Breast epithelium (tissue), 4 donors: ENCODE results near the gene ITGAL. TPM values are rescaled to one million over a fixed set of nuclear protein-coding genes. Genes with fewer than 3 reads are reported as not detected.
"Not testable (repeated sequence)": the region's sequence is repeated elsewhere in the genome, so short reads cannot be mapped to it uniquely, and the experiment has no call there.

Source experiments
- DNase-seq, 2 donors: peaks; one replicate each; pipeline ENCODE4 v3.0.0-alpha.2; 2019; ENCODE audit warnings: low spot score in 2 of 2
- H3K27ac ChIP-seq, 2 donors: fragments of 200-600 bp; sonication (generic) in 1 of 2; one replicate each; pipeline ENCODE4 v1.5.1; 2016 to 2019; ENCODE audit warnings: mild to moderate bottlenecking in 1 of 2
- H3K27me3 ChIP-seq, 2 donors: fragments of 200-600 bp; sonication (generic) in 1 of 2; one replicate each; pipeline versions ENCODE4 v1.5.1 to v1.6.0; 2017 to 2019; ENCODE audit warnings: control low read depth in 1 of 2, mild to moderate bottlenecking in 1 of 2
- H3K36me3 ChIP-seq: fragments of 200-600 bp; one replicate; pipeline ENCODE4 v1.5.1; 2019
- H3K4me1 ChIP-seq, 2 donors: fragments of 200-600 bp; sonication (generic); one replicate each; pipeline ENCODE4 v1.5.1; 2016 to 2019; ENCODE audit warnings: control low read depth in 1 of 2
- H3K4me3 ChIP-seq, 3 donors: fragments of 200-600 bp; sonication (generic); 1 replicate in 2 of 3; 2 replicates in 1 of 3; pipeline ENCODE4 v1.5.1; 2016 to 2019; ENCODE audit warnings: mild to moderate bottlenecking in 3 of 3, moderate library complexity in 2 of 3
- H3K9me3 ChIP-seq, 2 donors: fragments of 200-600 bp; sonication (generic) in 1 of 2; one replicate each; pipeline ENCODE4 v1.5.1; 2016 to 2019; ENCODE audit warnings: control low read depth in 1 of 2
- CTCF ChIP-seq, 3 donors: fragments of 450-650 bp; IDR thresholded peaks; one replicate each; pipeline ENCODE4 v1.5.1; 2016 to 2017; ENCODE audit warnings: antibody characterized with exemption in 3 of 3, mild to moderate bottlenecking in 3 of 3, moderate library complexity in 3 of 3
- POLR2A ChIP-seq: fragments of 450-650 bp; IDR thresholded peaks from one replicate; pipeline ENCODE4 v1.6.1; 2016; ENCODE audit warnings: antibody characterized with exemption, mild to moderate bottlenecking, moderate library complexity
- POLR2AphosphoS5 ChIP-seq, 3 donors: sonication (generic); formaldehyde crosslinking; IDR thresholded peaks; one replicate each; pipeline ENCODE4 v1.6.1; 2017; ENCODE audit warnings: antibody characterized with exemption in 3 of 3
- intact Hi-C: fragments of 100-400 bp; cut with DNase I; formaldehyde crosslinking; loops from one replicate; pipeline ENCODE4 v1.15.1; 2023; ENCODE audit warnings: low total_unique reads
- total RNA-seq, 3 donors: library from RNA; depleted of rRNA; stranded (reverse); fragments of >200 nt; gene quantifications; one replicate each; pipeline ENCODE4 v1.1.0, GENCODE V29; 2016

The ITGAL gene
- total RNA-seq, 3 donors from 2014 or later: 2.3 to 5.7 (median 2.4) TPM

GRCh38 chr16:30476991-30477390, 4.4 kb downstream of the ITGAL start:
- intact Hi-C loops: no loop called here
- TF ChIP-seq POLR2AphosphoS5 (IDR thresholded peaks at IDR 0.05): no peak
- no peak for TF ChIP-seq POLR2A
- no peak for TF ChIP-seq CTCF (IDR thresholded peaks at IDR 0.05)
- no peaks in the 10 kb centered on the region for H3K36me3 ChIP-seq
- no peaks in the 10 kb centered on the region for H3K4me1 ChIP-seq
- no peak overlapping the region for H3K27ac ChIP-seq
- no peak overlapping the region for H3K4me3 ChIP-seq
- H3K9me3 ChIP-seq: no peaks in the 10 kb centered on the region
- no peak for DNase-seq
- peaks cover 0 to 10% of the 10 kb centered on the region in 2 donors for H3K27me3 ChIP-seq

DNA sequence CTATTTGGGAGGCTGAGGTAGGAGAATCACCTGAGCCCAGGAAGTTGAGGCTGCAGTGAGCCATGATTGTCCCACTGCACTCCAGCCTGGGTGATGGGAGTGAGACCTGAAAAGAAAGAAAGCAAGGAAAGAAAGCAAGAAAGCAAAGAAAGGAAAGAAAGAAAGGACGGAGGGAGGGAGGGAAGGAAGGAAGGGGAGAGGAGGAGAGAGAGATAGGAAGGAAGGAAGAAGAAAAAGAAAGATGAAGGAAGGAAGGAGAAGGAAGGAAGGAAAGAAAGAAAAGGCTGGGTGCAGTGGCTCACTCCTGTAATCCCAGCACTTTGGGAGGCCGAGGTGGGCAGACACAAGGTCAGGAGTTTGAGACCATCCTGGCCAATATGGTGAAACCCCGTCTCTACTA, 5.2 kb downstream of the ITGAL start:
- H3K36me3 ChIP-seq, H3K4me3 ChIP-seq, H3K4me1 ChIP-seq, H3K27ac ChIP-seq, H3K9me3 ChIP-seq, H3K27me3 ChIP-seq, DNase-seq, intact Hi-C loops: not testable (repeated sequence)

DNA sequence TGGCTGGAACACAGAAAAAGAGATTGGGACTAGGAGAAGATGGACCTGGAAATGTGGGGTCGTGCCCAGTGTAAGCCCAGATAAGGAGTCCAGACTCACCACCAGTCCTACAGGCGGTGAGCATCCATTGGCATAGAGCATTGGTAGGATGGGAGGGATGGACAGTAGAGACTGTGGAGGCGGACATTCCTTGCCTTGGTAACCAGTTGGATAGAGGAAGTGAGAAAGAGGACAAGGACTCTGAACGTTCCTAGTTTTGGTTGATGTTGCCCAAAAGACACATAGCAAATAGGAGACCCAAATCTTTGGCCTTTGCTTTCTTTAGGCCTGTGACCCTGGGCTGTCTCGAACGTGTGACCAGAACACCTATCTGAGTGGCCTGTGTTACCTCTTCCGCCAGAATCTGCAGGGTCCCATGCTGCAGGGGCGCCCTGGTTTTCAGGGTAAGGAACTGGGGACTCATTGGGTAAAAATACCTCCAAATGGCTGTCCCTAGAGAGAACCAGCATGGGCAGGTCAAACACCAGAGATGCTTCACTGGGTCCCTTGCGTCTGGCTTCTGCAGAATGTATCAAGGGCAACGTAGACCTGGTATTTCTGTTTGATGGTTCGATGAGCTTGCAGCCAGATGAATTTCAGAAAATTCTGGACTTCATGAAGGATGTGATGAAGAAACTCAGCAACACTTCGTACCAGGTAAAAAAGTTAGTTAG, 6.4 kb downstream of the ITGAL start:
- intact Hi-C loops: no loop called here
- Histone ChIP-seq H3K9me3 (no peaks in the 10 kb centered on the region), H3K36me3 (no peaks in the 10 kb centered on the region), H3K27ac (no peak overlapping the region), H3K27me3 (no peaks in the 10 kb centered on the region), H3K4me1 (no peaks in the 10 kb centered on the region), H3K4me3 (no peak overlapping the region)
- TF ChIP-seq POLR2A (no peak), CTCF (IDR thresholded peaks at IDR 0.05) (no peak), POLR2AphosphoS5 (IDR thresholded peaks at IDR 0.05) (no peak)
- no peak for DNase-seq

GRCh38 chr16:30481381-30481780, 8.8 kb downstream of the ITGAL start:
- Histone ChIP-seq H3K4me3 (no peak overlapping the region), H3K27ac (no peak overlapping the region), H3K27me3 (no peaks in the 10 kb centered on the region), H3K36me3 (no peaks in the 10 kb centered on the region), H3K4me1 (no peaks in the 10 kb centered on the region), H3K9me3 (no peaks in the 10 kb centered on the region)
- DNase-seq: no peak
- TF ChIP-seq CTCF (IDR thresholded peaks at IDR 0.05) (no peak), POLR2AphosphoS5 (IDR thresholded peaks at IDR 0.05) (no peak), POLR2A (no peak)
- intact Hi-C loops: no loop called here

DNA sequence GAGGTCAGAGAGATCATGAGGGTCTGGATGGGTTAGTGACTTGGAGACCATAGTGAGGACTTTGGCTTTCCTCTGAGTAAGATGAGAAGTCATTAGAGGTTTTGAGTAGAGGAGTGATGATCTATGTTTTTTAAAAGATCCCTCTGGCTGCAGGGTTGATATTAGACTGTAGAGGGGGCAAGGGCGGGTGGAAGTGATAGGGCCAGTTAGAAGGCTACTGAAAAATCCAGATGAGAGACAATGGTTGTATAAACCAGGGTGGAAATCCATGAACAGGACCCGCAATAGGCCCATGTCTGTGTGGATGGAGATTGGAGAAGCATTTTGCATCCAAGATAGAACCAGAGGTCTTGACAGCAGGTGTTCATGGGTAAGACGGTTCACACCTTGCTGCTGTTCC, 9.8 kb downstream of the ITGAL start:
- DNase-seq: no peak
- Histone ChIP-seq H3K36me3 (no peaks in the 10 kb centered on the region), H3K9me3 (no peaks in the 10 kb centered on the region), H3K27ac (no peak overlapping the region), H3K27me3 (no peaks in the 10 kb centered on the region), H3K4me3 (no peak overlapping the region), H3K4me1 (no peaks in the 10 kb centered on the region)
- intact Hi-C loops: no loop called here
- TF ChIP-seq POLR2AphosphoS5 (IDR thresholded peaks at IDR 0.05): no peak
- TF ChIP-seq POLR2A: no peak
- no peak for TF ChIP-seq CTCF (IDR thresholded peaks at IDR 0.05)
